Activated CD4-positive, alpha-beta memory T cell treated with anti-CD3 and anti-CD28 coated beads for 36 hours (primary cell): Measurements from ENCODE around the gene AKIRIN2. TPM values are rescaled to one million over a fixed set of nuclear protein-coding genes. Genes with fewer than 3 reads are reported as not detected.
A peak's percentile ranks its signal among the peaks of the same experiment; 100 is the strongest.
"Not testable (repeated sequence)": the region's sequence is repeated elsewhere in the genome, so short reads cannot be mapped to it uniquely, and the experiment has no call there.

Experiments
- CTCF ChIA-PET: fragments of 350-600 bp; sonication (Branson Sonifier 250); formaldehyde crosslinking; loops from one replicate; lab custom pipeline; 2021; ENCODE audit warnings: antibody characterized with exemption, inconsistent platforms; lab: Charles Lee
- POLR2A ChIA-PET: fragments of 350-600 bp; sonication (Branson Sonifier 250); formaldehyde crosslinking; loops from one replicate; lab custom pipeline; 2021; ENCODE audit warnings: antibody characterized with exemption; lab: Charles Lee
- DNase-seq: peaks from one replicate; pipeline ENCODE4 v3.0.0-alpha.2; 2020
- H3K27ac Mint-ChIP-seq: one replicate; pipeline ENCODE4 v1.8.0; 2021; ENCODE audit warnings: mixed read lengths
- H3K27me3 Mint-ChIP-seq: one replicate; pipeline ENCODE4 v1.8.0; 2021; ENCODE audit warnings: mixed read lengths
- H3K36me3 Mint-ChIP-seq: one replicate; pipeline ENCODE4 v1.8.0; 2021; ENCODE audit warnings: mixed read lengths
- H3K4me1 Mint-ChIP-seq: one replicate; pipeline ENCODE4 v1.8.0; 2021; ENCODE audit warnings: low read depth, mixed read lengths
- H3K4me3 Mint-ChIP-seq: one replicate; pipeline ENCODE4 v1.8.0; 2021; ENCODE audit warnings: mild to moderate bottlenecking, mixed read lengths
- H3K9me3 Mint-ChIP-seq: one replicate; pipeline ENCODE4 v1.8.0; 2021; ENCODE audit warnings: mixed read lengths
- intact Hi-C: fragments of 100-400 bp; cut with micrococcal nuclease; formaldehyde crosslinking; loops from one replicate; pipeline ENCODE4 v1.15.1; 2023
- total RNA-seq, 2 experiments: library from RNA; stranded (reverse); gene quantifications; one replicate each; pipeline ENCODE4 v1.2.3, GENCODE V29; 2021

Gene AKIRIN2
- total RNA-seq, 2 experiments from 2014 or later, result 45.7 to 46.0 TPM

- Mint-ChIP-seq H3K27ac (peak overlapping the region; percentile 91), H3K4me3 (peak overlapping the region; percentile 86), H3K9me3 (no peaks in the 10 kb centered on the region), H3K4me1 (peaks cover 47% of the 10 kb centered on the region), H3K36me3 (peaks cover 22% of the 10 kb centered on the region), H3K27me3 (no peaks in the 10 kb centered on the region)
- POLR2A ChIA-PET, result interaction anchor here (0.7 to 2.6 kb wide), 8 partner anchors 14 to 109 kb away, joined by 3 to 12 read pairs (median 6); no protein-coding TSS in a partner anchor
- CTCF ChIA-PET, result interaction anchor here (0.5 to 2.4 kb wide), 4 partner anchors 32 to 479 kb away, joined by 3 to 8 read pairs (median 5); no protein-coding TSS in a partner anchor
- intact Hi-C loops, result loop anchor here (1.0 to 5.0 kb wide), 7 partner anchors 8 to 518 kb away; partner anchors contain the start of genes CFAP206 and SMIM8
- peak; percentile 67 for DNase-seq
Observed at GRCh38 chr6:87700397-87701343, 1.4 kb downstream of the AKIRIN2 start.

- Mint-ChIP-seq H3K27me3 (no peaks in the 10 kb centered on the region), H3K9me3 (no peaks in the 10 kb centered on the region), H3K27ac (peak overlapping the region; percentile 53), H3K4me1 (peaks cover 43% of the 10 kb centered on the region), H3K36me3 (peaks cover 22% of the 10 kb centered on the region), H3K4me3 (peak overlapping the region; percentile 86)
- POLR2A ChIA-PET, result interaction anchor here (0.6 to 1.6 kb wide), 9 partner anchors 24 to 547 kb away, joined by 3 to 12 read pairs (median 5); no protein-coding TSS in a partner anchor
- DNase-seq, result no peak
- CTCF ChIA-PET, result interaction anchor here (0.5 to 2.6 kb wide), 6 partner anchors 12 to 1081 kb away, joined by 4 to 8 read pairs (median 6); no protein-coding TSS in a partner anchor
- intact Hi-C loops, result loop anchor here (2.0 kb wide), 1 partner anchor 17 kb away; no protein-coding TSS in a partner anchor
Observed at GRCh38 chr6:87699576-87699975, 2.5 kb downstream of the AKIRIN2 start.

GRCh38 chr6:87698547-87699006 is 3.5 kb downstream of the AKIRIN2 start:
- ChIA-PET POLR2A (interaction anchor here (0.9 to 2.1 kb wide), 5 partner anchors 10 to 210 kb away, joined by 3 to 10 read pairs (median 6); no protein-coding TSS in a partner anchor), CTCF (interaction anchor here (0.6 to 2.6 kb wide), 4 partner anchors 11 to 977 kb away, joined by 4 to 8 read pairs (median 6); no protein-coding TSS in a partner anchor)
- DNase-seq, result no peak
- Mint-ChIP-seq H3K36me3 (peaks cover 24% of the 10 kb centered on the region), H3K4me1 (peaks cover 52% of the 10 kb centered on the region), H3K9me3 (no peaks in the 10 kb centered on the region), H3K27ac (peak overlapping the region; percentile 65), H3K27me3 (no peaks in the 10 kb centered on the region), H3K4me3 (peak overlapping the region; percentile 86)
- intact Hi-C loops, result loop anchor here (1.0 to 2.0 kb wide), 2 partner anchors 16 to 40 kb away; no protein-coding TSS in a partner anchor

GRCh38 chr6:87697581-87698546 is 4.2 kb downstream of the AKIRIN2 start:
- Mint-ChIP-seq H3K27ac (peak overlapping the region; percentile 65), H3K36me3 (peaks cover 24% of the 10 kb centered on the region), H3K27me3 (no peaks in the 10 kb centered on the region), H3K9me3 (no peaks in the 10 kb centered on the region), H3K4me3 (peak overlapping the region; percentile 86), H3K4me1 (peaks cover 56% of the 10 kb centered on the region)
- CTCF ChIA-PET, result interaction anchor here (0.6 to 2.6 kb wide), 4 partner anchors 10 to 977 kb away, joined by 4 to 7 read pairs (median 4); no protein-coding TSS in a partner anchor
- no peak for DNase-seq
- intact Hi-C loops, result loop anchor here (1.0 to 2.0 kb wide), 2 partner anchors 15 to 40 kb away; no protein-coding TSS in a partner anchor
- POLR2A ChIA-PET, result interaction anchor here (0.6 to 2.1 kb wide), 8 partner anchors 9 to 211 kb away, joined by 3 to 10 read pairs (median 4); no protein-coding TSS in a partner anchor

GRCh38 chr6:87696817-87697216 is 5.2 kb downstream of the AKIRIN2 start:
- DNase-seq, intact Hi-C loops, H3K9me3 Mint-ChIP-seq, H3K27ac Mint-ChIP-seq, H3K27me3 Mint-ChIP-seq, H3K4me3 Mint-ChIP-seq: not testable (repeated sequence)
- ChIA-PET CTCF (interaction anchor here (0.6 to 2.6 kb wide), 2 partner anchors 9 to 234 kb away, joined by 4 to 7 read pairs; no protein-coding TSS in a partner anchor), POLR2A (interaction anchor here (0.7 kb wide), 1 partner anchor 28 kb away, joined by 3 read pairs; no protein-coding TSS in a partner anchor)
- peaks cover 25% of the 10 kb centered on the region for H3K36me3 Mint-ChIP-seq
- H3K4me1 Mint-ChIP-seq, result peaks cover 59% of the 10 kb centered on the region

GRCh38 chr6:87692086-87692485 is 9.9 kb downstream of the AKIRIN2 start:
- peaks cover 64% of the 10 kb centered on the region for H3K4me1 Mint-ChIP-seq
- H3K27me3 Mint-ChIP-seq, result no peaks in the 10 kb centered on the region
- no peaks in the 10 kb centered on the region for H3K9me3 Mint-ChIP-seq
- H3K27ac Mint-ChIP-seq, result no peak overlapping the region
- ChIA-PET CTCF (no interaction called here), POLR2A (no interaction called here)
- H3K36me3 Mint-ChIP-seq, result peaks cover 6% of the 10 kb centered on the region
- intact Hi-C loops, result loop anchor here (1.0 kb wide), 1 partner anchor 8 kb away; no protein-coding TSS in a partner anchor
- no peak overlapping the region for H3K4me3 Mint-ChIP-seq
- no peak for DNase-seq

- ChIA-PET CTCF (no interaction called here), POLR2A (no interaction called here)
- Mint-ChIP-seq H3K27me3 (no peaks in the 10 kb centered on the region), H3K4me3 (no peak overlapping the region), H3K27ac (no peak overlapping the region), H3K4me1 (peaks cover 65% of the 10 kb centered on the region), H3K36me3 (peaks cover 15% of the 10 kb centered on the region), H3K9me3 (no peaks in the 10 kb centered on the region)
- intact Hi-C loops, result no loop called here
- no peak for DNase-seq
Observed at GRCh38 chr6:87690441-87690840, 11.6 kb downstream of the AKIRIN2 start.

GRCh38 chr6:87687893-87688292 is 14.1 kb downstream of the AKIRIN2 start:
- Mint-ChIP-seq H3K4me1 (peaks cover 68% of the 10 kb centered on the region), H3K36me3 (peaks cover 13% of the 10 kb centered on the region)
- intact Hi-C loops, H3K4me3 Mint-ChIP-seq, H3K27me3 Mint-ChIP-seq, POLR2A ChIA-PET, H3K9me3 Mint-ChIP-seq, H3K27ac Mint-ChIP-seq, DNase-seq: not testable (repeated sequence)
- CTCF ChIA-PET, result interaction anchor here (1.8 kb wide), 1 partner anchor 10 kb away, joined by 7 read pairs; no protein-coding TSS in a partner anchor

- H3K9me3 Mint-ChIP-seq, result no peaks in the 10 kb centered on the region
- CTCF ChIA-PET, result interaction anchor here (1.8 kb wide), 1 partner anchor 11 kb away, joined by 7 read pairs; no protein-coding TSS in a partner anchor
- intact Hi-C loops, result no loop called here
- peaks cover 69% of the 10 kb centered on the region for H3K4me1 Mint-ChIP-seq
- H3K27ac Mint-ChIP-seq, result no peak overlapping the region
- H3K4me3 Mint-ChIP-seq, result no peak overlapping the region
- DNase-seq, result no peak
- H3K27me3 Mint-ChIP-seq, result no peaks in the 10 kb centered on the region
- H3K36me3 Mint-ChIP-seq, result peaks cover 13% of the 10 kb centered on the region
- POLR2A ChIA-PET, result no interaction called here
Observed at GRCh38 chr6:87687296-87687695, 14.7 kb downstream of the AKIRIN2 start.

- peaks cover 69% of the 10 kb centered on the region for H3K4me1 Mint-ChIP-seq
- peaks cover 14% of the 10 kb centered on the region for H3K36me3 Mint-ChIP-seq
- DNase-seq, H3K9me3 Mint-ChIP-seq, H3K27me3 Mint-ChIP-seq, intact Hi-C loops, POLR2A ChIA-PET, H3K4me3 Mint-ChIP-seq, CTCF ChIA-PET, H3K27ac Mint-ChIP-seq: not testable (repeated sequence)
Observed at GRCh38 chr6:87686636-87687205, 15.3 kb downstream of the AKIRIN2 start.
